Measurements from ENCODE around the gene CNTFR. TPM values are rescaled to one million over a fixed set of nuclear protein-coding genes. Genes with fewer than 3 reads are reported as not detected.
A peak's percentile ranks its signal among the peaks of the same experiment; 100 is the strongest.
"Not testable (repeated sequence)": the region's sequence is repeated elsewhere in the genome, so short reads cannot be mapped to it uniquely, and the experiment has no call there.

CNTFR gene
- total RNA-seq, 2 donors from 2014 or later: 21.3 to 45.3 TPM

GRCh38 chr9:34550016-34550680, 39.4 kb downstream of the CNTFR start:
- intact Hi-C loops (cut with DNase I): no loop called here
- no peak for DNase-seq
- ATAC-seq: no peak

- intact Hi-C loops (cut with DNase I): loop anchor here in 1 of 2 donors (5.0 kb wide), 1 partner anchor 112 kb away; no protein-coding TSS in a partner anchor
- ATAC-seq (no peak), DNase-seq (no peak)
Measured at GRCh38 chr9:34549407-34549732, 40.2 kb downstream of the CNTFR start.

DNA sequence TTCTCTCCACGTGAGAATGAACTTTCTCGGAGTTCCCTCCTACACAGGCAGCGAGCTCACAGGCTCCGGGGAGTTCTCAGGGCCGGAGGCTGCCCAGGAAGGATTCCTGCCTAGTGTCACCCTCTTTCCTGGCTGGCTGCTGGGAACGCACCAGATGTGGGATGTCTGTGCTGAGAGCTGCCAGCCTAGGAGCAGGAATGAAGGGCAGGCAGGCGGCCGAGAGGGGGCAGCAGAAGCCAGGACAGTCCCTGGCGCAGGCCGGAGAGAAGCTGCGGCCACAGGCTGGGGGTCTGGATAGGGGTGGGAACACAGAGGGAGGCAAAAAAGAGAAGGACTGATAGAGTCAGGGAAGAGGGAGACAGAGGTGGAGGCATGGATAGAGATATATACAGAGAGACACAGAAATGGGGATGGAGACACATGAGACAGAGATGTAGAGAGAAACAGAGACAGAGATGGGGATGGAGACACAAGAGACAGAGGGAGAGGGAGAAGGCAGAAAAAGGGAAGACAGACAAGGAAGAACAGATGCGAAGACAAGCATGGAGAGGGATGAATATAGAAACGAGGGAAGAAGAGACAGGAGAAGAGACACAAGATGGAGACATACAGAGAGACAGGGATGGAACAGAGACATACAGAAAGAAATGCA, 41.4 kb downstream of the CNTFR start:
- ATAC-seq (peak; percentile 90 to 93), DNase-seq (peak; percentile 81)
- intact Hi-C loops (cut with DNase I): loop anchor here in 1 of 2 donors (1.0 to 5.0 kb wide), 2 partner anchors 43 to 111 kb away; no protein-coding TSS in a partner anchor

GRCh38 chr9:34546834-34547827, 42.4 kb downstream of the CNTFR start:
- DNase-seq (peak; percentile 67), ATAC-seq (peak; percentile 46 to 76)
- intact Hi-C loops (cut with DNase I): loop anchor here in 1 of 2 donors (5.0 kb wide), 1 partner anchor 110 kb away; no protein-coding TSS in a partner anchor

- intact Hi-C loops (cut with DNase I): loop anchor here in 1 of 2 donors (5.0 kb wide), 1 partner anchor 109 kb away; no protein-coding TSS in a partner anchor
- DNase-seq: no peak
- ATAC-seq: no peak
Measured at GRCh38 chr9:34546102-34546833, 43.3 kb downstream of the CNTFR start.

GRCh38 chr9:34545497-34545896, 44.0 kb downstream of the CNTFR start:
- intact Hi-C loops (cut with DNase I): loop anchor here in 1 of 2 donors (5.0 kb wide), 1 partner anchor 108 kb away; no protein-coding TSS in a partner anchor
- no peak for DNase-seq
- ATAC-seq: no peak

DNA sequence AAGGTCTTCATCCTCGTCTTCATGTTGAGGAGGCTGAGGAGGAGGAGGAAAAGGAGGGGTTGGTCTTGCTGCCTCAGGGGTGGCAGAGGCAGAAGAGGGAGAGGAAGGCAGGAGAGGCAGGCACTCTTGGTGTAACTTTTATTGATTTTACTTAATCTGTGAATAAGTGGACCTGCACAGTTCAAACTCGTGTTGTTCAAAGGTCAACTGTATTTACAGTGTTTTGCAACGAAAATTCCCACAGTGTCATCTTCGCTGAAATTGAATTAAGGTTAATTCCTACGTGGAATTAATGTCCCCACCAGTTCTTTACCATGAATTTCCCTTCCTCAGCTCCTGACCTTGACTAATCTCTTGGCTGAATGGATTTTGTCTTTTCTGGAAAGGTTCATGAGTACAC, 45.5 kb downstream of the CNTFR start:
- DNase-seq (no peak), ATAC-seq (no peak)
- intact Hi-C loops (cut with DNase I): no loop called here

DNA sequence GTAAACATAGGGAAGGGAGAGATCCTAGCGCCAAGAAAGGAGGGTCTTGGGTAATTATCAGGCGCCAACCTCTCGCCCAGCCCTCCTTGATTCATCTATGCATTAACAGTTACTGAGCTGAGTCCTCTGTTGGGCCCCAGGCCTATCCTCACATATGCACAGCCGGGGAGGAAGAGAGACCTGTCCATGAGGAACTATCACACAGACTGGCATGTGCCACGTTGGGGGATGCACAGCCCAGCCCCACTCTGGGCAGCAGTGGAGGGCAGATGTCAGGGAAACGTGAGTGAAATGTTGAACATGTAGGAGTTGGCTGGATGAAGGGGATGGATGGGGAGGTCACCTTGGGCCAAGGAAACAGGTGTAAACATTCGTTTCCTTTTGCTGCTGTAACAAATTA, 48.0 kb downstream of the CNTFR start:
- no peak for DNase-seq

GRCh38 chr9:34540827-34541226, 48.7 kb downstream of the CNTFR start:
- ATAC-seq: no peak
- no peak for DNase-seq
- intact Hi-C loops (cut with DNase I): no loop called here

More for the DNA sequence above, 48.0 kb downstream of the CNTFR start:
- intact Hi-C loops (cut with DNase I): no loop called here
- ATAC-seq: no peak

GRCh38 chr9:34536685-34537084, 52.8 kb downstream of the CNTFR start:
- ATAC-seq (no peak), DNase-seq (no peak)
- intact Hi-C loops (cut with DNase I): no loop called here

- ATAC-seq; DNase-seq; intact Hi-C loops (cut with DNase I): not testable (repeated sequence)
Measured at GRCh38 chr9:34532041-34532440, 57.5 kb downstream of the CNTFR start.

- no peak for ATAC-seq
- DNase-seq: no peak
- intact Hi-C loops (cut with DNase I): no loop called here
Measured at GRCh38 chr9:34526026-34526425, 63.5 kb downstream of the CNTFR start.

DNA sequence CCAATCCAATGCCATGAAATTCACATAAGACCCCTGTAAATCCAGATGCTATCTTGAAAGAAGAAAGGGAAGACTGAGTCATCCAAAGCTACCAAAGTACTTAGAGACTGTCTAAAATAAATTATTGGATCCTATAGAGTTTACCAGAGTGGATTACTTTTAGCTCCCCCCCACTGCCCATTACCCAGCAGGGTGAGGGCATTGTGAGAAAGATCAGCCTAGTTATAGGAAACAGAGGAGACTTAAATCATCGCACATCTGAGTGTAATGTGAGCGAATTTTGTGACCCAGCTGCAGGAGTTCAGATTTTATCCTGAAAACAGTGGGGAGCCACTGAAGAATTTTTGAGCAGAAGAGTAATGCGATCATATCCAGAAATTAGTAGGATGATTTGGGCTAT, 65.2 kb downstream of the CNTFR start:
- no peak for DNase-seq

DNA sequence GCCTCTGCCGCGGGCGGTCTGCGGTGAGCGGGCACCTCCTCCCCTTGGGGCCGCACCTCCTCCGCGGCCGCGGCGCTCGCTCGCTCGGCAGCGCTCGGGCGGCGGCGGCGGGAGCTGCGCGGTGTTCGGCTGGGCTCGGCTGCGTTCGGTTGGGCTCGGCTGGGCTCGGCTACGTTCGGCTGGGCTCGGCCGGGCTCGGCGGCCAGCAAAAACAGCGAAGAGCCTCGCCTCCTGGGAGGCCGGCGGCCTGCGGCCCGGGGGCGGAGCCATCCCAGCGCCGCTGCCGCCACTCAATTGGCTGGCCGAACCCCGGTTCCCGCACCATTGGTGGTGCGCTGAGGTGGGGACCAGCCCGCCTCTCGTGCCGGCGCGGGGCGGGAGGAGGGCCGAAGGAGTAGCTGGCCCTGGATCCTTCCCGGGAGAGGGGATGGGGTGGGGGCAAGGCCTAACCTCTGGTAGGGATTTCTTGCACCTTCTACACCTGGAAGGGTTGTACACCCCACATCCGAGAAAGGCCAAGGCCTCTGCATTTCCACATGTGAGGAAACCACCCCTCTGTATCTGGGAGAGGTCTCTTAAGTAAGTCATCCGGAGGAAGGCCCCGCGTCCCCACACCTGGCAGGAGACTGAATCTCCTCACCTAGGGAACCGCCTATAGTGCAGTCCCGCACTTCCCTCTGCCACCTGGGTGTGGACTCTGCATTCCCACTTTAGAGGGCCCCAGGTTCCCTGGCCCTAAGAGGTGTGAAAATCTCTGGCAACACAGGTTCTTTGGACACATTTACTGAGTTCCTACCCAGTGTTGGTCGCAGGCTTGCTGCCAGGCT, 66.3 kb downstream of the CNTFR start, which contains the start of gene ENHO:
Gene ENHO, minus strand, starts transcription at position 20 of the 827 bp plus-strand sequence. CDS start 1,295 bp downstream, outside the sequence.
- ATAC-seq: peak; percentile 98 to 99
- intact Hi-C loops (cut with DNase I): no loop called here

More for the DNA sequence above, 65.2 kb downstream of the CNTFR start:
- intact Hi-C loops (cut with DNase I): no loop called here
- no peak for ATAC-seq

DNA sequence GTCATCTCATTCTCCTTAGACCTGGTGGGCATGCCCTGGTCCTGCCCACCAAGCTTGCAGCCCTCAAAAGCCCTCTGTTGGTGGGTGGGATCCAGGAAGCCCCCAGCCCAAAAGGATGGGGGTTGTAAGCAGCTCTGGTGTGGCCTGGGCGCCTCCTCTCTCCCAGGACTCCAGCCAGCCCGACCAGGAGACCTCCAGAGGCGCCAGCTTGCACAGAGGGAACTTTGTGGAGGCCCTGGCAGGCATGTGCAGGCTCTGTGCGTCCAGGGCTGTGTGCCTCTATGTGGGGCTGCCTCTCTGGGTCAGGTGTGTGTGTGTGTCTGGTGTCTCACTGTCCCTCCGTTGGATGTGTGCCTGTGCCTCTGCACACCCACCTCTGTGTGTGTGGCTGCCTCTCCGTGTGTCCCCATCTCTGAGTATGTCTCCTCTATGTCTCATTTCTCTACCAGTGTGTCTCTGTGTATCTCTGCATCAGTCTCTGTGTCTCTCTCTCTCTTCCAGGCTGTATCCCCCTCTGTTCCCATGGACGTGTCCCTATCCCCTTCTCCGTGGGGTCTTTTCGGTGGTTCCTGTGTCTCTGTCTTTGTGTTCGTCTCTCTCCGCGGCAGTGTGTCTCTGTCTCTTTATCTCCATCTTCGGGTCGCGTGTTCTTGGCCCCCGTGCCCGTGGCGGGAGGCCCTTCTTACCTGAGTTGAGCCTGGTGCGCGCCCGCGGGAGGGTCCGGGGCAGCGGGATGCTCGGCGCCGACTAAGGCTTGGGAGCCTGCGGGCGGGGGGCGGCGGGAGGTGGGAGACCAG, 67.2 kb downstream of the CNTFR start:
- ATAC-seq (no peak), DNase-seq (no peak)
- intact Hi-C loops (cut with DNase I): no loop called here

More for the DNA sequence above, 66.3 kb downstream of the CNTFR start, which contains the start of gene ENHO:
- DNase-seq: peak; percentile 90

DNA sequence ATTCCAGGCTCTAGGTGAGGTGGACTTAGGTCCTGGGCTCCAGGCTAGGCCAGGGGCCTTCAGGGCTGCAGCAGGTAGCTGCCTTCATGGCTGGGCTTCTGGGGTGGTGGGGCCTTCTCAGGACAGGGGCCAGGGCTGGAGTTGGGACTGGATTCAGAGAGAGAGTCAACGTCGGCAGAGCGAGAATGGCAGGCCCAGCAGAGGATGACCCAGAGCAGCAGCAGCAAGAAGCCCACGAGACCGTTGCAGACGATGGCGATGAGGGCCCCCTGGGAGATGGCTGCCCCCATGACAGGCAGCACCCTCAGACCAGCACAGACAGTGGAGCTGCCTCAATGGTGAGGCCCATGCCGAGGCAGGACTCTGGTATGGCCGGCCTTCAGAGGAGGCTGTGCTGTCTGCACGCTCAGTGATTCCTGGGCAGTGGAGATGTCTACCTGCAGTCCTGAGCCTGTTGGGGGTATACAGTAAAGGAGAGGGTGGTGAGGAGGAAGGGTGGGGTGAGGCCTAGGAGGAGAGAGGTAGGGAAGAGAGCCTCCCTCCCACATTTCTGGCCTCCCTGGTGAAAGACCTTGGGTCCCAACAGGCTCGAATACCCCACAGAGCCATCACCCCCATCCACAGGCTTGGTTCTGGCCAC, 68.0 kb downstream of the CNTFR start:
- ATAC-seq (no peak), DNase-seq (no peak)
- intact Hi-C loops (cut with DNase I): no loop called here
